ENCODE measurements around the gene PCDHAC1.

The PCDHAC1 gene

GRCh38 chr5:140966293-140967225, 40.5 kb downstream of the PCDHAC1 start, which contains the start of gene PCDHAC2:
PCDHAC2 (plus strand) TSS chr5:140966476; CDS start chr5:140966767, 291 bp downstream.
- DNase-seq (ENCODE audit: low read depth, low spot score), result peak; percentile 68

GRCh38 chr5:140967226-140967893, 41.3 kb downstream of the PCDHAC1 start:
- no peak for DNase-seq (ENCODE audit: low read depth, low spot score)

DNA sequence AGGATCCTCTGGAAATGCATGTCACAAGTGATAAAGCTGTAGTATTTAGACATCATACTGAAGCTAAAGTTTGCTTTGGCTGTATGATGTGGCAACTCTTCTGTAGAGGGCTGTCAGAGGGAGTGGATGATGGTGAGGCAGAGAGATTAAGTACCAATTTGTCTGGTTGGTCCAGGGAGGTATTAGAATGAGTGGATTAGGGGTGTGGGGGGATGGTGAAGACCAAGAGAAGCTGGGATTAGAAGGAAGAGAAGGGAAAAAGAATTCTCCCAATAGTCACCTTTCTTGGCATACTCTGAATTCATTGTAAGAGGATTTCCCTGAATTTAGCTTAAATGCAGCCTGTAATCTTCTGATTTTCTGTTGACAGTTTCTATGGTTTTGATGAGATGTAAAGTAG, 43.8 kb downstream of the PCDHAC1 start:
- DNase-seq (ENCODE audit: low read depth, low spot score), result no peak

DNA sequence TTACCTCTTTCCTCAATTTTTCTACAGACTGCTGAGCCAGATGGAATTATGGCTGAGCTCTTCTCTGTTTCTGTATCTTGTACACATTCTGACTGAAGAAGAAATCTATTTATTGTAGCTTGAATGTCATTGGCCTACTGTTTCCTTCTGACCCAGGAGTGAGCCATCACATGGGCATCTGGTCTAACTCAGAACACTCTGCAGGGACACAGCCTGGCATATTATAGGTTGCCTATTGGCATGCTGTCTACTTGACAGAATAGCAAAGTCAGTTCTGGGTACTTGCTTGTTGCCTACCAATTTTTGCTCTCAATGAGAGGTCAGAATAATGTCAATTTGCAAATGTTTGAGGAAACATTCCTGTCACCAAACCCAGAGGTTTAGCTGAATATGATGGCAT, 47.5 kb downstream of the PCDHAC1 start:
- no peak for DNase-seq (ENCODE audit: low read depth, low spot score)

DNA sequence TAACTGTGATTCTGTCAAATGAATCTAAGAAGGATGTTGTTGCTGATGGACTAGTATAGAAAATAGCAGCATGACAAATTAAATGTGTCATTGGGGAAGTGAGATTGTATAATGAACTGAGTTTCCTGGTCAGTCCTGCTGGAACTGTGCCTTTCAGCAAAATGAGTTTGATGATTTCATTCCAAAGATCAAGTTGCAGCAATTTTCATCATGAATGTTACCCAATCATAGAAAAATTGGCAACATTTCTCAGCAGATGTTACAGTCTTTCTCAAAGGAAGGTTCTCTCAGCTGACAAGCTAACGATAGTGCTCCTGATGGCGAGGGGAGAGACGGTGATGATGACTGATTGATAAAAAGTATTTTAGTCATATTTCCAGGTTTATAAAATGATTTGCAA, 50.9 kb downstream of the PCDHAC1 start:
- no peak for DNase-seq (ENCODE audit: low read depth, low spot score)

DNA sequence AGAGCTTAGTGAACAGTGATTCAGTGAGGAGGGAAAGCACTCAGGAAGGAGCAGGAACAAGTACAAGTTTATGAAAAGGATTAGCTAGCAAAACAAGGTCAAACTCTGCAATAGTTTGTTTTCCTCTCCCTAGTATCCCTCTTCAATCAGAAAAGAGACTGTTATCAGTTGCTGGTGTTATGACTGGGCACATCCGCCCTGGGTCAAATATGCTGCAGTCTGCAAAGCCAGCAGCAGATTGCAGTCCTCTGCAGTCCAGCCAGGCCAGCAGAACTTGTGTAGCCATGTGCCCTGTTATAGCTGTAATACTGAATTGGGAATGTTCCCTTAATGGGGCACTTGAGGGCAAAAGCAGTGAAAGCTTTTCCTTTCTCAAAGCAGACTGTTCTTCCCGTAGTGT, 52.2 kb downstream of the PCDHAC1 start:
- DNase-seq (ENCODE audit: low read depth, low spot score), result no peak

DNA sequence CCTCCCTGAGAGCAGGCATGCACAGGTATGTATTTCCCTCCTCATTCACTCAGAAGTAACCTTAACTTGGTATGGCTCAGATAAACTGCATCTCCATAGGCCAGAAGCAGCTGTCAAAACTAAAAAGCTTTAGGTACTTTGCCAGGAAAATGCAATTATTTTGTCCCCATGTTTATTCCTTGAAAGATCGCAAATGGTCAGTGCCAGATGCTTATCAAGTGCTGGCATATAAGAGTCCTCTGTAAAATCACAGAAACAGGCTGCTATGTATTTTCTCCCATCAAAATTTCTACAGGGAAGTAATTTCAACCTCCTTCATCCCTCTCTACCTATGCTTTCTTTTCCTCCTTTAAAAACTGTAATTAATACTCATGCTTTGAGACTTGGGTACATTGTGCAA, 52.9 kb downstream of the PCDHAC1 start:
- no peak for DNase-seq (ENCODE audit: low read depth, low spot score)
